Subcutaneous abdominal adipose tissue (tissue), 5 donors: ENCODE data around the gene IL32.

Experiments used
- H3K27ac ChIP-seq: one replicate; pipeline ENCODE4 v1.7.0; 2013; ENCODE audit warnings: low read depth, mild to moderate bottlenecking, inconsistent platforms, low read length, moderate library complexity
- H3K27me3 ChIP-seq, 5 donors: one replicate each; pipeline ENCODE4 v1.7.0; 2013; ENCODE audit warnings: low read length in 5 of 5, inconsistent platforms in 1 of 5; ENCODE audit not compliant: control insufficient read depth in 5 of 5, insufficient read depth in 4 of 5
- H3K36me3 ChIP-seq, 5 donors: one replicate each; pipeline ENCODE4 v1.7.0; 2013; ENCODE audit warnings: low read length in 5 of 5; ENCODE audit not compliant: control insufficient read depth in 5 of 5, insufficient read depth in 5 of 5
- H3K4me1 ChIP-seq, 5 donors: one replicate each; pipeline ENCODE4 v1.7.0; 2013; ENCODE audit warnings: low read length in 5 of 5, mild to moderate bottlenecking in 3 of 5, moderate library complexity in 1 of 5; ENCODE audit not compliant: control insufficient read depth in 5 of 5, insufficient read depth in 5 of 5
- H3K4me3 ChIP-seq, 5 donors: one replicate each; pipeline ENCODE4 v1.7.0; 2013; ENCODE audit warnings: low read length in 5 of 5, low read depth in 1 of 5
- H3K9ac ChIP-seq, 5 donors: one replicate each; pipeline ENCODE4 v1.7.0; 2013; ENCODE audit warnings: low read length in 5 of 5, mild to moderate bottlenecking in 4 of 5, moderate library complexity in 3 of 5
- H3K9me3 ChIP-seq, 5 donors: one replicate each; pipeline ENCODE4 v1.7.0; 2013; ENCODE audit warnings: low read length in 5 of 5; ENCODE audit not compliant: control insufficient read depth in 5 of 5
- donor health status: healthy.
- donor health status: healthy.
- donor health status: healthy.
- donor health status: healthy.
- donor health status: healthy.

The IL32 gene

GRCh38 chr16:3113765-3114479, 48.5 kb downstream of the IL32 start:
- H3K27ac ChIP-seq: peak overlapping the region; percentile 37
- H3K4me3 ChIP-seq: peak overlapping the region; percentile 75 to 96 (median 85)
- peak overlapping the region; percentile 73 to 90 (median 80) for H3K9ac ChIP-seq
- H3K4me1 ChIP-seq: peaks cover 8 to 28% (median 27%) of the 10 kb centered on the region in 5 donors
- H3K27me3 ChIP-seq: no peaks in the 10 kb centered on the region
- H3K36me3 ChIP-seq: peaks cover 0 to 34% (median 29%) of the 10 kb centered on the region in 5 donors
- no peaks in the 10 kb centered on the region for H3K9me3 ChIP-seq

- Histone ChIP-seq H3K27ac (no peak overlapping the region), H3K9me3 (no peaks in the 10 kb centered on the region), H3K36me3 (peaks cover 0 to 45% (median 40%) of the 10 kb centered on the region in 5 donors), H3K27me3 (no peaks in the 10 kb centered on the region), H3K4me3 (no peak overlapping the region), H3K4me1 (peaks cover 8 to 28% (median 27%) of the 10 kb centered on the region in 5 donors), H3K9ac (no peak overlapping the region)
These were observed 49.6 kb downstream of the IL32 start for GRCh38 chr16:3115003-3115402.

GRCh38 chr16:3115561-3115960, 50.1 kb downstream of the IL32 start:
- Histone ChIP-seq H3K9me3 (no peaks in the 10 kb centered on the region), H3K27me3 (no peaks in the 10 kb centered on the region), H3K36me3 (peaks cover 0 to 51% (median 45%) of the 10 kb centered on the region in 5 donors), H3K9ac (no peak overlapping the region), H3K4me3 (no peak overlapping the region), H3K27ac (no peak overlapping the region), H3K4me1 (peaks cover 8 to 28% (median 27%) of the 10 kb centered on the region in 5 donors)

- Histone ChIP-seq H3K9ac (no peak overlapping the region), H3K27me3 (peaks cover 0 to 2% (median 0%) of the 10 kb centered on the region in 5 donors), H3K9me3 (no peaks in the 10 kb centered on the region), H3K27ac (no peak overlapping the region), H3K36me3 (peaks cover 0 to 55% (median 48%) of the 10 kb centered on the region in 5 donors), H3K4me1 (peaks cover 8 to 12% (median 12%) of the 10 kb centered on the region in 5 donors), H3K4me3 (no peak overlapping the region)
These were observed 52.9 kb downstream of the IL32 start for GRCh38 chr16:3118204-3118790.

GRCh38 chr16:3118846-3119245, 53.4 kb downstream of the IL32 start:
- no peaks in the 10 kb centered on the region for H3K9me3 ChIP-seq
- peaks cover 2 to 12% (median 11%) of the 10 kb centered on the region in 5 donors for H3K4me1 ChIP-seq
- no peak overlapping the region for H3K27ac ChIP-seq
- peaks cover 0 to 55% (median 48%) of the 10 kb centered on the region in 5 donors for H3K36me3 ChIP-seq
- H3K9ac ChIP-seq: no peak overlapping the region
- peaks cover 0 to 2% (median 0%) of the 10 kb centered on the region in 5 donors for H3K27me3 ChIP-seq
- H3K4me3 ChIP-seq: no peak overlapping the region
